SK-N-SH treated with all-trans-retinoic acid at 6 μM for 48 hours (cell line): ENCODE results near the gene DOCK2.

Experiments
- CSDC2 ChIP-seq: fragments of 250-450 bp; sonication (Bioruptor Pico); IDR thresholded peaks from 2 replicates; pipeline ENCODE4 v1.5.0; 2020; ENCODE audit warnings: mild to moderate bottlenecking, moderate library complexity
- ESRRG ChIP-seq: fragments of 250-450 bp; sonication (Bioruptor Pico); IDR thresholded peaks from 2 replicates; pipeline ENCODE4 v1.6.1; 2021; ENCODE audit warnings: mild to moderate bottlenecking
- TSHZ2 ChIP-seq: fragments of 250-450 bp; sonication (Bioruptor Pico); IDR thresholded peaks from 2 replicates; pipeline ENCODE4 v1.5.0; 2020; ENCODE audit warnings: mild to moderate bottlenecking, moderate library complexity
- ZNF565 ChIP-seq: fragments of 450-650 bp; formaldehyde crosslinking; conservative IDR thresholded peaks from 2 replicates; pipeline ENCODE4 v1.5.0; 2020; ENCODE audit warnings: low read depth, mild to moderate bottlenecking, moderate library complexity
- ZNF70 ChIP-seq: fragments of 450-650 bp; formaldehyde crosslinking; IDR thresholded peaks from 2 replicates; pipeline ENCODE4 v1.5.0; 2020; ENCODE audit warnings: mild to moderate bottlenecking, moderate library complexity

- no peak for TF ChIP-seq ESRRG (CRISPR knock-in tag)
- no peak for TF ChIP-seq CSDC2 (CRISPR knock-in tag)
- no peak for TF ChIP-seq ZNF565 (CRISPR knock-in tag)
- no peak for TF ChIP-seq TSHZ2 (CRISPR knock-in tag)
- TF ChIP-seq ZNF70 (CRISPR knock-in tag) = no peak
These were observed 174.6 kb downstream of the DOCK2 start for GRCh38 chr5:169811680-169812079.
